K562 (cell line): Measurements from ENCODE around the gene CCNL1. TPM values are rescaled to one million over a fixed set of nuclear protein-coding genes. Genes with fewer than 3 reads are reported as not detected.

Source experiments
- ARID1B ChIP-seq: fragments of 450-650 bp; IDR thresholded peaks from 2 replicates; pipeline ENCODE4 v1.6.1; 2016; ENCODE audit warnings: antibody characterized with exemption, mild to moderate bottlenecking, inconsistent platforms
- ARNT ChIP-seq, 2 experiments: fragments of 450-650 bp; IDR thresholded peaks; 2 replicates each; pipeline ENCODE4 v1.6.1; 2016; ENCODE audit warnings: mild to moderate bottlenecking in 1 of 2
- ATF1 ChIP-seq, 2 experiments: fragments of 450-650 bp in 1 of 2; IDR thresholded peaks; 2 replicates each; pipeline ENCODE4 v1.6.1; 2016; ENCODE audit warnings: missing compliant biosample characterization in 1 of 2, missing genetic modification characterization in 1 of 2
- ATF6 ChIP-seq: sonication (generic); formaldehyde crosslinking; IDR thresholded peaks from 2 replicates; pipeline ENCODE4 v1.4.0; 2020; ENCODE audit warnings: mild to moderate bottlenecking, missing genetic modification reagents
- BACH1 ChIP-seq: fragments of 200-800 bp; sonication (Bioruptor generic); IDR thresholded peaks from 2 replicates; pipeline ENCODE4 v1.6.1; 2016; ENCODE audit warnings: missing genetic modification characterization, missing compliant biosample characterization
- CBX3 ChIP-seq, 2 experiments: IDR thresholded peaks; 1 replicate in 1 of 2; 2 replicates in 1 of 2; pipeline ENCODE4 v1.6.1; 2012; ENCODE audit warnings: inconsistent platforms in 2 of 2, low read length in 2 of 2, borderline replicate concordance in 1 of 2, control low read depth in 1 of 2
- CEBPG ChIP-seq, 3 experiments: fragments of 200-800 bp in 1 of 3; sonication (Bioruptor generic) in 1 of 3; sonication (generic) in 1 of 3; formaldehyde crosslinking in 1 of 3; IDR thresholded peaks in 2 of 3; conservative IDR thresholded peaks in 1 of 3; 2 replicates each; pipeline versions ENCODE4 v1.6.1 to v1.8.0; 2016 to 2022; ENCODE audit warnings: missing compliant biosample characterization in 2 of 3, missing genetic modification characterization in 2 of 3, mild to moderate bottlenecking in 1 of 3, missing genetic modification reagents in 1 of 3
- CREB1 ChIP-seq, 2 experiments: sonication (generic) in 1 of 2; formaldehyde crosslinking in 1 of 2; IDR thresholded peaks; 2 replicates each; pipeline versions ENCODE4 v1.6.1 to v1.8.0; 2012 to 2022; ENCODE audit warnings: inconsistent platforms in 1 of 2, mild to moderate bottlenecking in 1 of 2, missing genetic modification reagents in 1 of 2, moderate library complexity in 1 of 2
- DACH1 ChIP-seq: fragments of 450-650 bp; IDR thresholded peaks from 2 replicates; pipeline ENCODE4 v1.6.1; 2018; ENCODE audit not compliant: partially characterized antibody
- EHMT2 ChIP-seq: fragments of 450-650 bp; IDR thresholded peaks from 2 replicates; pipeline ENCODE4 v1.6.1; 2018; ENCODE audit warnings: antibody characterized with exemption
- ETV5 ChIP-seq: sonication (generic); formaldehyde crosslinking; IDR thresholded peaks from 2 replicates; pipeline ENCODE4 v1.4.0; 2020; ENCODE audit warnings: low read depth, mild to moderate bottlenecking, missing genetic modification reagents
- FOXO4 ChIP-seq: fragments of 450-650 bp; formaldehyde crosslinking; IDR thresholded peaks from 2 replicates; pipeline ENCODE4 v1.4.0; 2020; ENCODE audit warnings: mild to moderate bottlenecking, moderate library complexity
- KAT2B ChIP-seq: IDR thresholded peaks from one replicate; pipeline ENCODE4 v1.6.1; 2012; ENCODE audit warnings: low read depth, mild to moderate bottlenecking, control low read depth, inconsistent platforms, low read length, moderate library complexity
- L3MBTL2 ChIP-seq: fragments of 450-650 bp; IDR thresholded peaks from 2 replicates; pipeline ENCODE4 v1.6.1; 2016; ENCODE audit warnings: mild to moderate bottlenecking, moderate library complexity
- MAFG ChIP-seq: fragments of 450-650 bp; conservative IDR thresholded peaks from 2 replicates; pipeline ENCODE4 v1.6.1; 2016; ENCODE audit warnings: missing genetic modification characterization, missing compliant biosample characterization
- MECOM ChIP-seq: fragments of 250-450 bp; sonication (Bioruptor Pico); IDR thresholded peaks from 2 replicates; pipeline ENCODE4 v1.8.0; 2022; ENCODE audit warnings: inconsistent platforms
- MTA1 ChIP-seq: fragments of 450-650 bp; IDR thresholded peaks from 2 replicates; pipeline ENCODE4 v1.6.1; 2017; ENCODE audit warnings: borderline replicate concordance
- POLR2H ChIP-seq: IDR thresholded peaks from 2 replicates; pipeline ENCODE4 v1.6.1; 2016; ENCODE audit warnings: missing genetic modification characterization, low read depth, mild to moderate bottlenecking, control low read depth, missing compliant biosample characterization, moderate library complexity
- RNF2 ChIP-seq: sonication (generic); IDR thresholded peaks from 2 replicates; pipeline ENCODE4 v1.6.1; 2016
- TAF15 ChIP-seq: fragments of 200-400 bp; formaldehyde crosslinking; IDR thresholded peaks from 2 replicates; pipeline ENCODE4 v1.6.1; 2017; ENCODE audit warnings: mild to moderate bottlenecking, low read depth, low read length, moderate library complexity
- TAF7 ChIP-seq: fragments of 450-650 bp; IDR thresholded peaks from 2 replicates; pipeline ENCODE4 v1.6.1; 2016; ENCODE audit warnings: missing genetic modification characterization, missing compliant biosample characterization
- ZBTB33 ChIP-seq: sonication (generic); formaldehyde crosslinking; IDR thresholded peaks from 2 replicates; pipeline ENCODE4 v1.8.1; 2023; ENCODE audit warnings: mild to moderate bottlenecking, missing genetic modification reagents
- ZNF140 ChIP-seq: fragments of 250-450 bp; sonication (Bioruptor Pico); IDR thresholded peaks from 2 replicates; pipeline ENCODE4 v1.8.0; 2021; ENCODE audit warnings: moderate library complexity, mild to moderate bottlenecking, inconsistent platforms
- polyA plus RNA-seq, 8 experiments: library from polyadenylated mRNA; depleted of rRNA in 4 of 8; stranded (reverse) in 5 of 8; unstranded in 3 of 8; fragments of >200 nt; fragmentation: Nextera tagmentation in 2 of 8; fragmentation: Illumina TruSeq in 1 of 8; extraction: Ambion mirVana in 2 of 8; extraction: Trizol in 1 of 8; gene quantifications; 2 replicates each; pipeline versions ENCODE4 v1.2.1 to v1.2.3, GENCODE V29; 2011 to 2014; ENCODE audit warnings: inconsistent platforms in 1 of 8, missing spikeins in 1 of 8
- total RNA-seq, 7 experiments: library from RNA; depleted of rRNA in 6 of 7; stranded (reverse); fragments of >200 nt in 6 of 7; fragmentation: Illumina TruSeq in 2 of 7; extraction: Trizol in 2 of 7; gene quantifications; 2 replicates each; pipeline versions ENCODE4 v1.2.1 to v1.2.3, GENCODE V29; 2011 to 2021; ENCODE audit warnings: low replicate concordance in 1 of 7

CCNL1 gene
- total and polyA plus RNA-seq, 9 of the 15 experiments (the other 6 are each of a cell fraction or from before 2014, with no cell fraction given), result 16.1 to 186 (median 132) TPM

- peak; percentile 66; the same call in 1 of the 2 replicates for TF ChIP-seq CEBPG (CRISPR knock-in tag; IDR thresholded peaks at IDR 0.05)
- no peak for TF ChIP-seq CEBPG (tag; conservative IDR thresholded peaks at IDR 0.05 in 1 of 2, IDR thresholded peaks at IDR 0.05 in 1 of 2)
- no peak for TF ChIP-seq FOXO4
- peak; percentile 85 for TF ChIP-seq ZBTB33 (CRISPR knock-in tag)
- peak; percentile 89 for TF ChIP-seq L3MBTL2
- peak; percentile 48 for TF ChIP-seq ARID1B
- no peak for TF ChIP-seq MAFG (tag)
- TF ChIP-seq CBX3 (IDR thresholded peaks at IDR 0.05; ENCODE audit: borderline replicate concordance in 1 of 2, low read length in 2 of 2), result peak in 1 of 2 experiments; percentile 94; a peak in 2 of 3 replicates
- peak; percentile 23 for TF ChIP-seq DACH1
- 0 out of 4 replicates have a peak, but pooled peaks have one; percentile 27 to 34 for TF ChIP-seq ARNT (IDR thresholded peaks at IDR 0.05)
- TF ChIP-seq TAF15, result no peak
- TF ChIP-seq ZNF140 (CRISPR knock-in tag), result no peak
- TF ChIP-seq EHMT2, result no peak
- peak; percentile 94 for TF ChIP-seq TAF7
- TF ChIP-seq RNF2, result peak; percentile 94
- TF ChIP-seq KAT2B, result no peak
- peak; percentile 84 for TF ChIP-seq BACH1 (tag)
- peak; percentile 98 for TF ChIP-seq CREB1 (IDR thresholded peaks at IDR 0.05)
- TF ChIP-seq CREB1 (CRISPR knock-in tag; IDR thresholded peaks at IDR 0.05), result peak; percentile 99
- TF ChIP-seq MTA1, result peak; percentile 48; the same call in 1 of the 2 replicates
- peak; percentile 97 for TF ChIP-seq POLR2H (tag)
- peak; percentile 98 for TF ChIP-seq ATF6 (CRISPR knock-in tag)
- peak; percentile 99 for TF ChIP-seq ETV5 (CRISPR knock-in tag)
- peak; percentile 37; the same call in 1 of the 2 replicates for TF ChIP-seq MECOM (CRISPR knock-in tag)
- peak; percentile 93 for TF ChIP-seq ATF1 (CRISPR knock-in tag; IDR thresholded peaks at IDR 0.05)
- peak; percentile 99 for TF ChIP-seq ATF1 (tag; IDR thresholded peaks at IDR 0.05)
Observed at GRCh38 chr3:157159762-157160657, at the start of gene CCNL1 (continued).
